ENCODE data around the gene CAMTA1. TPM values are rescaled to one million over a fixed set of nuclear protein-coding genes. Genes with fewer than 3 reads are reported as not detected.

The CAMTA1 gene
- total and polyA plus RNA-seq, 2 experiments from 2014 or later: 89.0 to 145 TPM

- peaks cover 6% of the 10 kb centered on the region for H3K4me1 ChIP-seq (ENCODE audit: insufficient read depth)
- H3K27me3 ChIP-seq: no peaks in the 10 kb centered on the region
- no peak overlapping the region for H3K27ac ChIP-seq
- no peak overlapping the region for H3K4me2 ChIP-seq
- H4K20me1 ChIP-seq (ENCODE audit: insufficient read depth, poor library complexity, severe bottlenecking): no peaks in the 10 kb centered on the region
- no peaks in the 10 kb centered on the region for H3K9me3 ChIP-seq (ENCODE audit: low read depth)
- no peaks in the 10 kb centered on the region for H3K79me2 ChIP-seq
- H2AFZ ChIP-seq: no peak overlapping the region
- DNase-seq (ENCODE audit: low spot score): no peak
- H3K9me2 ChIP-seq (replicated peaks; ENCODE audit: insufficient read depth): no peaks in the 10 kb centered on the region
- WGBS (ENCODE audit: low lambda C conversion rate, missing lambda C conversion rate): 94% methylated on average over 29 of the region's 29 CpGs
- H3K4me3 ChIP-seq: no peak overlapping the region
- TF ChIP-seq, protein P1, sequence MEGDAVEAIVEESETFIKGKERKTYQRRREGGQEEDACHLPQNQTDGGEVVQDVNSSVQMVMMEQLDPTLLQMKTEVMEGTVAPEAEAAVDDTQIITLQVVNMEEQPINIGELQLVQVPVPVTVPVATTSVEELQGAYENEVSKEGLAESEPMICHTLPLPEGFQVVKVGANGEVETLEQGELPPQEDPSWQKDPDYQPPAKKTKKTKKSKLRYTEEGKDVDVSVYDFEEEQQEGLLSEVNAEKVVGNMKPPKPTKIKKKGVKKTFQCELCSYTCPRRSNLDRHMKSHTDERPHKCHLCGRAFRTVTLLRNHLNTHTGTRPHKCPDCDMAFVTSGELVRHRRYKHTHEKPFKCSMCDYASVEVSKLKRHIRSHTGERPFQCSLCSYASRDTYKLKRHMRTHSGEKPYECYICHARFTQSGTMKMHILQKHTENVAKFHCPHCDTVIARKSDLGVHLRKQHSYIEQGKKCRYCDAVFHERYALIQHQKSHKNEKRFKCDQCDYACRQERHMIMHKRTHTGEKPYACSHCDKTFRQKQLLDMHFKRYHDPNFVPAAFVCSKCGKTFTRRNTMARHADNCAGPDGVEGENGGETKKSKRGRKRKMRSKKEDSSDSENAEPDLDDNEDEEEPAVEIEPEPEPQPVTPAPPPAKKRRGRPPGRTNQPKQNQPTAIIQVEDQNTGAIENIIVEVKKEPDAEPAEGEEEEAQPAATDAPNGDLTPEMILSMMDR (IDR thresholded peaks at IDR 0.05; ENCODE audit: poor library complexity): no peak
- TF ChIP-seq EZH2 (IDR thresholded peaks at IDR 0.05; ENCODE audit: borderline replicate concordance) (no peak), EZH2phosphoT487 (IDR thresholded peaks at IDR 0.05; ENCODE audit: low read depth, severe bottlenecking, unreplicated experiment) (no peak)
- H3K36me3 ChIP-seq (replicated peaks; ENCODE audit: insufficient read depth, low read depth): no peaks in the 10 kb centered on the region
Observed at GRCh38 chr1:7684861-7685635, 899.8 kb downstream of the CAMTA1 start.

- H4K20me1 ChIP-seq (ENCODE audit: insufficient read depth, poor library complexity, severe bottlenecking): no peaks in the 10 kb centered on the region
- WGBS (ENCODE audit: low lambda C conversion rate, missing lambda C conversion rate): 91% methylated on average over 11 of the region's 16 CpGs
- H3K4me1 ChIP-seq (ENCODE audit: insufficient read depth): no peaks in the 10 kb centered on the region
- H3K9me2 ChIP-seq (replicated peaks; ENCODE audit: insufficient read depth): no peaks in the 10 kb centered on the region
- no peaks in the 10 kb centered on the region for H3K36me3 ChIP-seq (replicated peaks; ENCODE audit: insufficient read depth, low read depth)
- DNase-seq (ENCODE audit: low spot score): no peak
- no peak overlapping the region for H3K4me2 ChIP-seq
- TF ChIP-seq, protein P1 (IDR thresholded peaks at IDR 0.05; ENCODE audit: poor library complexity): no peak
- no peak for TF ChIP-seq EZH2phosphoT487 (IDR thresholded peaks at IDR 0.05; ENCODE audit: low read depth, severe bottlenecking, unreplicated experiment)
- no peak for TF ChIP-seq EZH2 (IDR thresholded peaks at IDR 0.05; ENCODE audit: borderline replicate concordance)
- no peak overlapping the region for H3K27ac ChIP-seq
- H3K27me3 ChIP-seq: no peaks in the 10 kb centered on the region
- H3K79me2 ChIP-seq: no peaks in the 10 kb centered on the region
- H2AFZ ChIP-seq: no peak overlapping the region
- H3K4me3 ChIP-seq: no peak overlapping the region
- no peaks in the 10 kb centered on the region for H3K9me3 ChIP-seq (ENCODE audit: low read depth)
Observed at GRCh38 chr1:7686301-7686850, 901.1 kb downstream of the CAMTA1 start.

DNA sequence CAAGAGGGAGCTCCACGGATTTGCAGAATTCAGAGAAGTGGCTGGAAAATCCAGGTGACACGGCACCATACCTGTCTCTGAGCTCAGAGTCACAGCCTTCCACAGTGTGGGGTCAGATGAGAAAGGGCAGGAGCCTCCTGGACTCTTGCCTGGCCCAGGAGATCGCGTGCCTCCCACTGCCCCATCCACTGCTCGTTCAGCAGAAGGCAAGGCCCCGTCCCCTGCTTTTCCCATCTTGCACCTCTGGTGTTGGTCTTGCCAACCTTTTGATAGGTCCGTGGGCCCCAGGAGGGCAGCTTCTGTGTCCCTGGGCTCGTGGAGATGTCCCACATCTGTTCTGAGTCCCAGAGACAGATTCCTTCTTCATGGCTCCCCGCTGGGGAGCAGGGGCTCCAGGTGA is 902.2 kb downstream of the CAMTA1 start:
- TF ChIP-seq, protein P1 (IDR thresholded peaks at IDR 0.05; ENCODE audit: poor library complexity): no peak
- TF ChIP-seq EZH2phosphoT487 (IDR thresholded peaks at IDR 0.05; ENCODE audit: low read depth, severe bottlenecking, unreplicated experiment) (no peak), EZH2 (IDR thresholded peaks at IDR 0.05; ENCODE audit: borderline replicate concordance) (no peak)
- H3K9me3 ChIP-seq (ENCODE audit: low read depth): no peaks in the 10 kb centered on the region
- WGBS (ENCODE audit: low lambda C conversion rate, missing lambda C conversion rate): 86% methylated on average over 9 of the region's 9 CpGs
- no peak for DNase-seq (ENCODE audit: low spot score)
- no peak overlapping the region for H3K4me2 ChIP-seq
- H2AFZ ChIP-seq: no peak overlapping the region
- H3K36me3 ChIP-seq (replicated peaks; ENCODE audit: insufficient read depth, low read depth): no peaks in the 10 kb centered on the region
- H4K20me1 ChIP-seq (ENCODE audit: insufficient read depth, poor library complexity, severe bottlenecking): no peaks in the 10 kb centered on the region
- no peak overlapping the region for H3K4me3 ChIP-seq
- no peaks in the 10 kb centered on the region for H3K27me3 ChIP-seq
- no peaks in the 10 kb centered on the region for H3K9me2 ChIP-seq (replicated peaks; ENCODE audit: insufficient read depth)
- H3K27ac ChIP-seq: no peak overlapping the region
- no peaks in the 10 kb centered on the region for H3K79me2 ChIP-seq
- no peaks in the 10 kb centered on the region for H3K4me1 ChIP-seq (ENCODE audit: insufficient read depth)

All from hepatocyte (in vitro differentiated cells).